SU-DHL-6 (cell line): ENCODE measurements around the gene MED26.
"Not testable (repeated sequence)": the region's sequence is repeated elsewhere in the genome, so short reads cannot be mapped to it uniquely, and the experiment has no call there.

ENCODE experiments used
- H2AFZ ChIP-seq: fragments of 200-600 bp; sonication (generic); 2 replicates; pipeline ENCODE4 v1.6.1; 2014; ENCODE audit warnings: low read depth, mild to moderate bottlenecking, moderate library complexity, mixed read lengths, antibody characterized with exemption, low read length; ENCODE audit not compliant: severe bottlenecking
- H3F3A ChIP-seq: fragments of 200-600 bp; shearing (Covaris generic); 2 replicates; pipeline ENCODE4 v1.6.0; 2016; ENCODE audit warnings: antibody characterized with exemption, mild to moderate bottlenecking; ENCODE audit not compliant: insufficient read depth
- H3K27ac ChIP-seq: fragments of 200-600 bp; sonication (generic); 2 replicates; pipeline ENCODE4 v1.5.1; 2016; ENCODE audit warnings: low read depth, mild to moderate bottlenecking, low read length, moderate library complexity, mixed read lengths
- H3K27me3 ChIP-seq: fragments of 200-600 bp; sonication (generic), shearing (Covaris generic); 2 replicates; pipeline ENCODE4 v1.6.0; 2014; ENCODE audit warnings: mild to moderate bottlenecking, low read length
- H3K36me3 ChIP-seq: fragments of 200-600 bp; sonication (generic); 2 replicates; pipeline ENCODE4 v1.6.1; 2014; ENCODE audit warnings: mild to moderate bottlenecking, low read length, mixed read lengths
- H3K4me2 ChIP-seq: fragments of 300-600, 200-600 bp; shearing (Covaris generic), sonication (generic); 2 replicates; pipeline ENCODE4 v1.6.0; 2014; ENCODE audit warnings: low read length, low read depth, mild to moderate bottlenecking; ENCODE audit not compliant: poor library complexity, severe bottlenecking
- H3K4me3 ChIP-seq: fragments of 200-600 bp; sonication (generic); 2 replicates; pipeline ENCODE4 v1.5.1; 2014; ENCODE audit warnings: antibody characterized with exemption, low read length, mild to moderate bottlenecking, mixed read lengths; ENCODE audit not compliant: insufficient read depth, poor library complexity, severe bottlenecking
- H3K79me2 ChIP-seq: fragments of 200-600 bp; sonication (generic); 2 replicates; pipeline ENCODE4 v1.6.1; 2014; ENCODE audit warnings: mild to moderate bottlenecking, low read length, moderate library complexity; ENCODE audit not compliant: insufficient read depth
- H3K9ac ChIP-seq: fragments of 200-600 bp; sonication (generic); 2 replicates; pipeline ENCODE4 v1.7.0; 2014; ENCODE audit warnings: mild to moderate bottlenecking, low read length
- H3K9me2 ChIP-seq: fragments of 200-600 bp; sonication (generic); replicated peaks from 2 replicates; pipeline ENCODE4 v1.6.1; 2014; ENCODE audit warnings: low read length; ENCODE audit not compliant: insufficient read depth
- H3K9me3 ChIP-seq: fragments of 200-600 bp; sonication (generic); 2 replicates; pipeline ENCODE4 v1.6.1; 2014; ENCODE audit warnings: low read length, mixed read lengths; ENCODE audit not compliant: insufficient read depth
- H4K20me1 ChIP-seq: fragments of 200-600 bp; sonication (generic); 2 replicates; pipeline ENCODE4 v1.6.1; 2014; ENCODE audit warnings: low read depth, mild to moderate bottlenecking, antibody characterized with exemption, low read length, moderate library complexity, mixed read lengths
- CTCF ChIP-seq: fragments of 200-600 bp; sonication (generic); IDR thresholded peaks from one replicate; pipeline ENCODE4 v1.5.1; 2017; ENCODE audit warnings: antibody characterized with exemption, mild to moderate bottlenecking, low read length, moderate library complexity; ENCODE audit not compliant: insufficient read depth, poor library complexity, severe bottlenecking
- EZH2phosphoT487 ChIP-seq: fragments of 200-600 bp; sonication (generic), shearing (Covaris generic); conservative IDR thresholded peaks from 2 replicates; pipeline ENCODE4 v1.6.1; 2018; ENCODE audit warnings: mild to moderate bottlenecking, antibody characterized with exemption, low read length, moderate library complexity, mixed read lengths

Gene MED26

DNA sequence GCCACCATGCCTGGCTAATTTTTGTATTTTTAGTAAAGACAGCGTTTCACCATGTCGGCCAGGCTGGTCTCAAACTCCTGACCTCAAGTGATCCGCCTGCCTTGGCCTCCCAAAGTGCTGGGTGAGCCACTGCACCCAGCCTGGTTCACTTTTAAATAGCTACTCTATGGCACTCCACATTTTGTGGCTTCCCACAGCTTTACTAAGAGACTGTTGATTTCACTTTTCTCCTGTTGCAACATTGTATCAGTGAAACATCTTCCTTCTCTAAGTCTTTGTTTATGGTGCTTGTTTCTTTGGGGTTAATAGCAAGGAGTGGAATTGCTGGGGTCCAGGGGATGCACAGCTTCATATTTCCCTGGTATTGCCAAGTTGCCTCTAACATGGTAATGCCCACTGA is 45.2 kb upstream of the MED26 start:
- Histone ChIP-seq H3K4me2 (no peak overlapping the region), H3K9me3 (no peaks in the 10 kb centered on the region), H3K36me3 (no peaks in the 10 kb centered on the region), H3K79me2 (peaks cover 15% of the 10 kb centered on the region; the same call in 1 of the 2 replicates), H3K9me2 (no peaks in the 10 kb centered on the region), H3K4me3 (no peak overlapping the region), H3K9ac (no peak overlapping the region), H2AFZ (no peak overlapping the region), H4K20me1 (no peaks in the 10 kb centered on the region), H3K27ac (no peak overlapping the region), H3K27me3 (no peaks in the 10 kb centered on the region), H3F3A (no peaks in the 10 kb centered on the region)
- TF ChIP-seq CTCF (no peak), EZH2phosphoT487 (no peak)

- H3K9me3 ChIP-seq = no peaks in the 10 kb centered on the region
- no peaks in the 10 kb centered on the region for H3F3A ChIP-seq
- no peak overlapping the region for H2AFZ ChIP-seq
- H3K9me2 ChIP-seq = no peaks in the 10 kb centered on the region
- no peak overlapping the region for H3K4me2 ChIP-seq
- H3K9ac ChIP-seq = no peak overlapping the region
- H4K20me1 ChIP-seq = no peaks in the 10 kb centered on the region
- H3K36me3 ChIP-seq = no peaks in the 10 kb centered on the region
- no peak for TF ChIP-seq CTCF
- H3K27ac ChIP-seq = no peak overlapping the region
- no peak overlapping the region for H3K4me3 ChIP-seq
- H3K27me3 ChIP-seq = no peaks in the 10 kb centered on the region
- H3K79me2 ChIP-seq = peaks cover 9% of the 10 kb centered on the region
Observed at GRCh38 chr19:16671652-16672274, 43.8 kb upstream of the MED26 start.

DNA sequence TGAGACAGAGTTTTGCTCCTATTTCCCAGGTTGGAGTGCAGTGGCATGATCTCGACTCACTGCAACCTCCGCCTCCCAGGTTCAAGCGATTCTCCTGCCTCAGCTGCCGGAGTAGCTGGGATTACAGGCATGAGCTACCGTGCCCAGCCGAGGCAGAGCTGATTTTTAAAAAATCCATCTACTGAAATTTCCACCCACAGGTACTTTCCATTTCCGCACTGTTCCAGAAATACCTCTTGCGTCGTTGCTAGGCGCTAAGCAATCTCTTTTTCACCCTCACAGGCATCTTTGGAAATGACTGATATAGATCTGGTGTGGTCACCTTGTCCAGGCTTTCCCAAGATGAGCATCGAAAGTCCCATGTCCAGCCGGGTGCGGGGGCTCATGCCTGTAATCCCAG is 42.3 kb upstream of the MED26 start:
- TF ChIP-seq EZH2phosphoT487 (no peak), CTCF (no peak)
- Histone ChIP-seq H3K9me3 (no peaks in the 10 kb centered on the region), H3K27ac (no peak overlapping the region), H2AFZ (no peak overlapping the region), H3K27me3 (no peaks in the 10 kb centered on the region), H3K36me3 (no peaks in the 10 kb centered on the region), H3K79me2 (peaks cover 7% of the 10 kb centered on the region), H3K9ac (no peak overlapping the region), H3K9me2 (no peaks in the 10 kb centered on the region), H3F3A (no peaks in the 10 kb centered on the region), H4K20me1 (no peaks in the 10 kb centered on the region), H3K4me3 (no peak overlapping the region), H3K4me2 (no peak overlapping the region)

DNA sequence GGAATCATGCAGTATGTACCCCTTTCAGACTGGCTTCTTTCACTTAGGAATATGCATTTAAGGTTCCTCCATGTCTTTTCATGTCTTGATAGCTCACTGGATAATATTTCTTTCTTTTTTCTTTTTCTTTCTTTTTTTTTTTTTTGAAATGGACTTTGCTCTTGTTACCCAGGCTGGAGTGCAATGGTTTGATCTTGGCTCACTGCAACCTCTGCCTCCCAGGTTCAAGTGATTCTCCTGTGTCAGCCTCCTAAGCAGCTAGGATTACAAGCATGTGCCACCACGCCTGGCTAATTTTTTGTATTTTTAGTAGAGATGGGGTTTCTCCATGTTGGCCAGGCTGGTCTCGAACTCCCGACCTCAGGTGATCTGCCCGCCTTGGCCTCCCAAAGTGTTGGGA is 40.7 kb upstream of the MED26 start:
- H3F3A ChIP-seq, H3K27ac ChIP-seq, H3K9me3 ChIP-seq, H3K4me2 ChIP-seq, H3K4me3 ChIP-seq, H3K27me3 ChIP-seq, H2AFZ ChIP-seq, H3K9ac ChIP-seq, H3K9me2 ChIP-seq, H3K36me3 ChIP-seq, H4K20me1 ChIP-seq: not testable (repeated sequence)
- H3K79me2 ChIP-seq = peaks cover 15% of the 10 kb centered on the region
